T-cell (primary cell): ENCODE measurements around the gene MICA. TPM values are rescaled to one million over a fixed set of nuclear protein-coding genes. Genes with fewer than 3 reads are reported as not detected.
"Not testable (repeated sequence)": the region's sequence is repeated elsewhere in the genome, so short reads cannot be mapped to it uniquely, and the experiment has no call there.

Experiments used
- ATAC-seq, 4 experiments: fragments of 200-7000 bp in 3 of 4; fragments of 150-1000 bp in 1 of 4; cut with Tn5 transposase; replicated peaks in 1 of 4; 1 replicate in 3 of 4; 2 replicates in 1 of 4; pipeline ENCODE4 v1.10.0; 2021; ENCODE audit warnings: moderate library complexity in 3 of 4, mild to moderate bottlenecking in 2 of 4, moderate number of reproducible peaks in 1 of 4
- CTCF ChIA-PET, 2 donors: fragments of 300-600 bp; sonication (Branson Sonifier 250); formaldehyde crosslinking; loops; one replicate each; lab custom pipeline; 2022; ENCODE audit warnings: antibody characterized with exemption in 2 of 2; lab: Charles Lee
- POLR2A ChIA-PET, 2 donors: fragments of 300-600 bp; sonication (Branson Sonifier 250); formaldehyde crosslinking; loops; one replicate each; lab custom pipeline; 2022; ENCODE audit warnings: antibody characterized with exemption in 2 of 2; lab: Charles Lee
- DNase-seq, 35 experiments: peaks; one replicate each; pipeline versions ENCODE4 v3.0.0 to v3.0.0-alpha.2; 2013 to 2023
- H3K27ac ChIP-seq: one replicate; pipeline ENCODE4 v1.5.1; 2013; ENCODE audit warnings: low read length
- H3K27me3 ChIP-seq, 2 experiments: replicated peaks in 1 of 2; 1 replicate in 1 of 2; 2 replicates in 1 of 2; pipeline versions ENCODE4 v1.6.1 to v1.7.0; 2013; ENCODE audit warnings: low read length in 1 of 2, mixed read lengths in 1 of 2; ENCODE audit not compliant: control insufficient read depth in 2 of 2, insufficient read depth in 2 of 2; ENCODE audit errors: extremely low read depth in 1 of 2
- H3K36me3 ChIP-seq, 2 donors: 1 replicate in 1 of 2; 2 replicates in 1 of 2; pipeline versions ENCODE4 v1.6.1 to v1.7.0; 2013; ENCODE audit warnings: low read length in 1 of 2; ENCODE audit not compliant: control insufficient read depth in 2 of 2, insufficient read depth in 1 of 2; ENCODE audit errors: extremely low read depth in 1 of 2
- H3K4me1 ChIP-seq, 2 experiments: 1 replicate in 1 of 2; 2 replicates in 1 of 2; pipeline versions ENCODE4 v1.6.1 to v1.7.0; 2013; ENCODE audit warnings: low read length in 2 of 2, mixed read lengths in 1 of 2; ENCODE audit not compliant: insufficient read depth in 2 of 2, control insufficient read depth in 1 of 2; ENCODE audit errors: extremely low read depth in 1 of 2
- H3K4me3 ChIP-seq, 2 donors: 1 replicate in 1 of 2; 2 replicates in 1 of 2; pipeline versions ENCODE4 v1.5.1 to v1.7.0; 2013; ENCODE audit warnings: mild to moderate bottlenecking in 2 of 2, low read length in 1 of 2, moderate library complexity in 1 of 2; ENCODE audit not compliant: control insufficient read depth in 1 of 2; ENCODE audit errors: extremely low read depth in 1 of 2
- H3K9me3 ChIP-seq: 2 replicates; pipeline ENCODE4 v1.7.0; 2013
- H3K27ac Mint-ChIP-seq, 2 donors: one replicate each; pipeline ENCODE4 v1.8.0; 2020 to 2021; ENCODE audit warnings: mild to moderate bottlenecking in 2 of 2, mixed read lengths in 2 of 2
- H3K27me3 Mint-ChIP-seq, 2 donors: one replicate each; pipeline ENCODE4 v1.8.0; 2021 to 2022; ENCODE audit warnings: mixed read lengths in 2 of 2
- H3K36me3 Mint-ChIP-seq: one replicate; pipeline ENCODE4 v1.8.0; 2021; ENCODE audit warnings: mixed read lengths
- H3K4me1 Mint-ChIP-seq, 3 donors: one replicate each; pipeline ENCODE4 v1.8.0; 2020 to 2022; ENCODE audit warnings: mixed read lengths in 3 of 3, mild to moderate bottlenecking in 1 of 3
- H3K4me3 Mint-ChIP-seq, 3 donors: one replicate each; pipeline ENCODE4 v1.8.0; 2020 to 2022; ENCODE audit warnings: mild to moderate bottlenecking in 3 of 3, mixed read lengths in 3 of 3, moderate library complexity in 3 of 3
- H3K9me3 Mint-ChIP-seq, 3 donors: one replicate each; pipeline ENCODE4 v1.8.0; 2020 to 2022; ENCODE audit warnings: mixed read lengths in 3 of 3
- WGBS: methylation state at CpG from one replicate; pipeline ENCODE4 v1.1.5; 2013; ENCODE audit warnings: missing lambda C conversion rate; ENCODE audit not compliant: insufficient coverage; 5-methylcytosine and 5-hydroxymethylcytosine counted together
- total RNA-seq, 35 experiments: library from RNA in 6 of 35; stranded (reverse) in 6 of 35; fragments of 120-200 nt in 1 of 35; gene quantifications; one replicate each; pipeline versions ENCODE4 v1.2.1 to v1.2.4 and lab custom pipeline; 2013 to 2026

The MICA gene
- total RNA-seq, 5 donors from 2014 or later (not counting 1 experiment from before 2014, with no cell fraction given): 5.5 to 24.0 (median 14.9) TPM

- peak; percentile 33 to 84 (median 72) for DNase-seq
- under 1% methylated on average over 19 of the region's 30 CpGs for WGBS
- POLR2A ChIA-PET: interaction anchor here (0.6 to 1.5 kb wide), 8 partner anchors 8 to 791 kb away, joined by 3 to 7 read pairs (median 4); no protein-coding TSS in a partner anchor
- Mint-ChIP-seq H3K27me3 (no peaks in the 10 kb centered on the region), H3K36me3 (peaks cover 3% of the 10 kb centered on the region), H3K4me1 (peaks cover 60 to 79% (median 70%) of the 10 kb centered on the region in 3 donors), H3K4me3 (peak overlapping the region; percentile 86 to 97 (median 96)), H3K27ac (peak overlapping the region; percentile 89 to 96), H3K9me3 (no peaks in the 10 kb centered on the region)
- H3K4me3 ChIP-seq: peak overlapping the region; percentile 71 to 74
- peaks cover 23 to 53% of the 10 kb centered on the region in 2 experiments for H3K4me1 ChIP-seq
- no peaks in the 10 kb centered on the region for H3K27me3 ChIP-seq
- ATAC-seq: peak; percentile 60 to 66 (median 64)
- H3K9me3 ChIP-seq: no peaks in the 10 kb centered on the region
- H3K27ac ChIP-seq: peak overlapping the region; percentile 85
- CTCF ChIA-PET: interaction anchor here in 1 of 2 donors (0.7 kb wide), 1 partner anchor 46 kb away, joined by 3 read pairs; no protein-coding TSS in a partner anchor
- no peaks in the 10 kb centered on the region for H3K36me3 ChIP-seq
Measured at GRCh38 chr6:31400467-31401289, 2.7 kb upstream of the MICA start.

GRCh38 chr6:31401403-31401802, 2.0 kb upstream of the MICA start:
- no peaks in the 10 kb centered on the region for H3K27me3 Mint-ChIP-seq

GRCh38 chr6:31402324-31403282, 792 bp upstream of the MICA start:
- no peaks in the 10 kb centered on the region for H3K27me3 ChIP-seq
- peak overlapping the region; percentile 85 for H3K27ac ChIP-seq
- no peaks in the 10 kb centered on the region for H3K9me3 Mint-ChIP-seq
- H3K27me3 Mint-ChIP-seq: no peaks in the 10 kb centered on the region
- H3K36me3 ChIP-seq: no peaks in the 10 kb centered on the region
- no peaks in the 10 kb centered on the region for H3K36me3 Mint-ChIP-seq
- H3K9me3 ChIP-seq: no peaks in the 10 kb centered on the region
- peak overlapping the region; percentile 89 to 96 for H3K27ac Mint-ChIP-seq
- peak; percentile 23 to 53 (median 28) for ATAC-seq
- peak overlapping the region; percentile 62 to 74 for H3K4me3 ChIP-seq
- H3K4me1 ChIP-seq: peaks cover 17 to 48% of the 10 kb centered on the region in 2 experiments
- 3% methylated on average over 27 of the region's 27 CpGs for WGBS
- peak in 26 of 35 experiments; percentile 8 to 64 (median 28) for DNase-seq
- ChIA-PET CTCF (interaction anchor here (0.6 to 1.4 kb wide), 4 partner anchors 40 to 94 kb away, joined by 3 to 5 read pairs (median 4); no protein-coding TSS in a partner anchor), POLR2A (interaction anchor here (0.6 to 1.5 kb wide), 2 partner anchors 60 kb away, joined by 4 to 5 read pairs; no protein-coding TSS in a partner anchor)
- H3K4me1 Mint-ChIP-seq: peaks cover 71 to 82% (median 79%) of the 10 kb centered on the region in 3 donors
- H3K4me3 Mint-ChIP-seq: peak overlapping the region; percentile 86 to 97 (median 96)

More at GRCh38 chr6:31401403-31401802, 2.0 kb upstream of the MICA start:
- Mint-ChIP-seq H3K9me3 (no peaks in the 10 kb centered on the region), H3K27ac (peak overlapping the region; percentile 89 to 96), H3K36me3 (peaks cover 3% of the 10 kb centered on the region), H3K4me3 (peak overlapping the region; percentile 86 to 97 (median 96)), H3K4me1 (peaks cover 67 to 79% (median 76%) of the 10 kb centered on the region in 3 donors)
- no peaks in the 10 kb centered on the region for H3K27me3 ChIP-seq
- ChIA-PET POLR2A (interaction anchor here (0.6 to 1.5 kb wide), 7 partner anchors 9 to 997 kb away, joined by 3 to 7 read pairs (median 4); no protein-coding TSS in a partner anchor), CTCF (interaction anchor here in 1 of 2 donors (0.6 kb wide), 1 partner anchor 196 kb away, joined by 3 read pairs; no protein-coding TSS in a partner anchor)
- peak overlapping the region; percentile 85 for H3K27ac ChIP-seq
- no peak for ATAC-seq
- H3K4me1 ChIP-seq: peaks cover 23 to 52% of the 10 kb centered on the region in 2 experiments
- peak in 1 of 35 experiments; percentile 31 for DNase-seq
- no peaks in the 10 kb centered on the region for H3K9me3 ChIP-seq
- no peaks in the 10 kb centered on the region for H3K36me3 ChIP-seq
- 11% methylated on average over 3 of the region's 4 CpGs for WGBS
- H3K4me3 ChIP-seq: peak overlapping the region in 1 of 2 donors; percentile 71

- 41% methylated on average over 6 of the region's 13 CpGs for WGBS
- H3K27me3 ChIP-seq, H3K9me3 ChIP-seq, H3K27me3 Mint-ChIP-seq, POLR2A ChIA-PET, H3K36me3 Mint-ChIP-seq, H3K36me3 ChIP-seq, DNase-seq, ATAC-seq, H3K9me3 Mint-ChIP-seq: not testable (repeated sequence)
- Histone ChIP-seq H3K4me3 (peak overlapping the region; percentile 62 to 74), H3K27ac (peak overlapping the region; percentile 10), H3K4me1 (peaks cover 17 to 41% of the 10 kb centered on the region in 2 experiments)
- Mint-ChIP-seq H3K4me1 (peaks cover 70 to 90% (median 76%) of the 10 kb centered on the region in 3 donors), H3K27ac (peak overlapping the region; percentile 81 to 83), H3K4me3 (peak overlapping the region; percentile 86 to 97 (median 96))
- CTCF ChIA-PET: interaction anchor here in 1 of 2 donors (0.6 kb wide), 1 partner anchor 725 kb away, joined by 4 read pairs; no protein-coding TSS in a partner anchor
Measured at GRCh38 chr6:31404061-31404364, 618 bp downstream of the MICA start.

- peaks cover 13 to 37% of the 10 kb centered on the region in 2 experiments for H3K4me1 ChIP-seq
- peaks cover 0 to 4% of the 10 kb centered on the region in 2 donors for H3K36me3 ChIP-seq
- POLR2A ChIA-PET: no interaction called here
- ATAC-seq: no peak
- H3K27me3 Mint-ChIP-seq: no peaks in the 10 kb centered on the region
- no peaks in the 10 kb centered on the region for H3K9me3 ChIP-seq
- no peaks in the 10 kb centered on the region for H3K9me3 Mint-ChIP-seq
- DNase-seq: no peak
- WGBS: no CpG with 5 or more reads among the region's 5 CpGs
- peaks cover 5% of the 10 kb centered on the region for H3K36me3 Mint-ChIP-seq
- CTCF ChIA-PET: no interaction called here
- peak overlapping the region in 1 of 2 donors; percentile 47 for H3K27ac Mint-ChIP-seq
- H3K4me3 Mint-ChIP-seq: peak overlapping the region in 2 of 3 donors; percentile 10 to 22
- peaks cover 74 to 90% (median 86%) of the 10 kb centered on the region in 3 donors for H3K4me1 Mint-ChIP-seq
- H3K4me3 ChIP-seq: no peak overlapping the region
- no peaks in the 10 kb centered on the region for H3K27me3 ChIP-seq
- H3K27ac ChIP-seq: no peak overlapping the region
Measured at GRCh38 chr6:31405996-31406395, 2.6 kb downstream of the MICA start.
